HFFc6 (cell line): ENCODE data around the gene SDF2. TPM values are rescaled to one million over a fixed set of nuclear protein-coding genes. Genes with fewer than 3 reads are reported as not detected.
A peak's percentile ranks its signal among the peaks of the same experiment; 100 is the strongest.
"Not testable (repeated sequence)": the region's sequence is repeated elsewhere in the genome, so short reads cannot be mapped to it uniquely, and the experiment has no call there.

Experiments
- DNase-seq: peaks from one replicate; pipeline ENCODE4 v3.0.0-alpha.2; 2018
- H3K27ac Mint-ChIP-seq: 2 replicates; pipeline ENCODE4 v1.8.0; 2020; ENCODE audit warnings: mild to moderate bottlenecking, mixed read lengths
- H3K27me3 Mint-ChIP-seq: 2 replicates; pipeline ENCODE4 v1.8.0; 2021; ENCODE audit warnings: mild to moderate bottlenecking, moderate library complexity, mixed read lengths; ENCODE audit not compliant: insufficient read depth
- H3K36me3 Mint-ChIP-seq: 2 replicates; pipeline ENCODE4 v1.8.0; 2021; ENCODE audit warnings: low read depth, mixed read lengths
- H3K4me1 Mint-ChIP-seq: 2 replicates; pipeline ENCODE4 v1.8.0; 2020; ENCODE audit warnings: low read depth, mixed read lengths
- H3K4me3 Mint-ChIP-seq: 2 replicates; pipeline ENCODE4 v1.8.0; 2020; ENCODE audit warnings: mild to moderate bottlenecking, moderate library complexity, mixed read lengths
- H3K9me3 Mint-ChIP-seq: 2 replicates; pipeline ENCODE4 v1.8.0; 2020; ENCODE audit warnings: mild to moderate bottlenecking, mixed read lengths
- CTCF ChIP-seq: fragments of 200-600 bp; sonication (generic); IDR thresholded peaks from 2 replicates; pipeline ENCODE4 v1.5.0; 2021; ENCODE audit warnings: antibody characterized with exemption, mild to moderate bottlenecking
- total RNA-seq, 6 experiments: library from RNA; stranded (reverse); fragmentation: NEBNext Ultra II Directional; extraction: Animal tissue kit (Norgen Biotek cat#: 25700); gene quantifications; 2 replicates in 1 of 6; 3 replicates in 5 of 6; pipeline ENCODE4 v1.2.3, GENCODE V29; 2021

SDF2 gene
- total RNA-seq, 6 experiments from 2014 or later = 65.8 to 96.8 (median 71.5) TPM

- Mint-ChIP-seq H3K27ac (peak overlapping the region; percentile 100), H3K9me3 (no peaks in the 10 kb centered on the region), H3K4me1 (peaks cover 57% of the 10 kb centered on the region), H3K36me3 (peaks cover 48% of the 10 kb centered on the region), H3K4me3 (peak overlapping the region; percentile 99), H3K27me3 (peaks cover 6% of the 10 kb centered on the region)
- no peak for TF ChIP-seq CTCF
- no peak for DNase-seq
These were observed 772 bp upstream of the SDF2 start for GRCh38 chr17:28662527-28662829.

- peaks cover 41% of the 10 kb centered on the region for H3K4me1 Mint-ChIP-seq
- H3K4me3 Mint-ChIP-seq = peak overlapping the region; percentile 99; the same call in 1 of the 2 replicates
- H3K27ac Mint-ChIP-seq, H3K9me3 Mint-ChIP-seq, H3K27me3 Mint-ChIP-seq, DNase-seq: not testable (repeated sequence)
- peaks cover 35% of the 10 kb centered on the region for H3K36me3 Mint-ChIP-seq
These were observed 2.2 kb downstream of the SDF2 start for GRCh38 chr17:28659497-28659881.

DNA sequence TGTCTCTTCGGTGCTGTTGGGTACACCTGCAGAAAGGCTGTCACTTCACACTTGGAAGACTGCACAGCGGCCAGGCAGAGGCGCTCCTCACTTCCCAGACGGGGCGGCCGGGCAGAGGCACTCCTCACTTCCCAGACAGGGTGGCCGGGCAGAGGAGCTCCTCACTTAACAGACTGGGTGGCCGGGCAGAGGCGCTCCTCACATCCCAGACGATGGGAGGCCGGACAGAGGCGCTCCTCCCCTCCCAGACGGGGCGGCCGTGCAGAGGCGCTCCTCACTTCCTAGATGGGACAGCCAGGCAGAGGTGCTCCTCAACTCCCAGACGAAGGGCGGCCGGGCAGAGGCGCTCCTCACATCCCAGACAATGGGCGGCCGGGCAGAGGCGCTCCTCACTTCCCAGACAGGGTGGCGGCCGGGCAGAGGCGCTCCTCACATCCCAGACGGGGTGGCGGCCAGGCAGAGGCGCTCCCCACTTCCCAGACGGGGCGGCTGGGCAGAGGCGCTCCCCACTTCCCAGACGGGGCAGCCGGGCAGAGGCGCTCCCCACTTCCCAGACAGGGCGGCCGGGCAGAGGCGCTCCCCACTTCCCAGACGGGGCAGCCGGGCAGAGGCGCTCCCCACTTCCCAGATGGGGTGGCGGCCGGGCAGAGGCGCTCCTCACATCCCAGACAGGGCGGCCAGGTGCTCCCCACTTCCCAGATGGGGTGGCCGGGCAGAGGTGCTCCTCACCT is 2.8 kb downstream of the SDF2 start:
- not testable (repeated sequence) for DNase-seq, H3K27ac Mint-ChIP-seq, H3K27me3 Mint-ChIP-seq, H3K9me3 Mint-ChIP-seq, H3K4me3 Mint-ChIP-seq
- peaks cover 32% of the 10 kb centered on the region for H3K36me3 Mint-ChIP-seq
- peaks cover 35% of the 10 kb centered on the region for H3K4me1 Mint-ChIP-seq

DNA sequence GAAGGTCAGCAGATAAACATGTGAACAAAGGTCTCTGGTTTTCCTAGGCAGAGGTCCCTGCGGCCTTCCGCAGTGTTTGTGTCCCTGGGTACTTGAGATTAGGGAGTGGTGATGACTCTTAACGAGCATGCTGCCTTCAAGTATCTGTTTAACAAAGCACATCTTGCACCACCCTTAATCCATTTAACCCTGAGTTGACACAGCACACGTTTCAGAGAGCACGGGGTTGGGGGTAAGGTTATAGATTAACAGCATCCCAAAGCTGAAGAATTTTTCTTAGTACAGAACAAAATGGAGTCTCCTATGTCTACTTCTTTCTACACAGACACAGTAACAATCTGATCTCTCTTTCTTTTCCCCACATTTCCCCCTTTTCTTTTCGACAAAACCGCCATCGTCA is 3.4 kb downstream of the SDF2 start:
- not testable (repeated sequence) for H3K4me3 Mint-ChIP-seq, DNase-seq, H3K9me3 Mint-ChIP-seq, H3K27me3 Mint-ChIP-seq, H3K27ac Mint-ChIP-seq
- peaks cover 26% of the 10 kb centered on the region for H3K36me3 Mint-ChIP-seq
- H3K4me1 Mint-ChIP-seq = peaks cover 30% of the 10 kb centered on the region

DNA sequence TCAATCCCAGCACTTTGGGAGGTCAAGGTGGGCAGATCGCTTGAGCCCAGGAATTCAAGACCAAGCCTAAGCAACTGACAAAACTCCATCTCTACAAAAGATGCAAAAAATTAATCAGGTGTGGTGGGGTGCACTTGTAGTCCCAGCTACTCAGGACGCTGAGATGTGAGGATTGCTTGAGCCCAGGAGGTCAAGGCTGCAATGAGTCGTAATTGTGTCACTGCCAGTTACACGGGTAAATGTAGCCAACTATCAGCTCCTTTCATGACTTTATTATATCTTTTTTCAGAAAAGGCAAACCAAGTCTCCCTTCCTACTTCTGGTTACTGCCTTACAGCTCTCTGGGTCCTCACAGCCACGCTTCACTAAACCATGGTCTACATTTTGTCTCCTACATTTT is 4.0 kb downstream of the SDF2 start:
- peaks cover 6% of the 10 kb centered on the region for H3K27me3 Mint-ChIP-seq
- DNase-seq = peak; percentile 33
- peak overlapping the region; percentile 64 for H3K27ac Mint-ChIP-seq
- no peaks in the 10 kb centered on the region for H3K9me3 Mint-ChIP-seq
- TF ChIP-seq CTCF = no peak
- H3K4me3 Mint-ChIP-seq = peak overlapping the region; percentile 28; the same call in 1 of the 2 replicates
- H3K4me1 Mint-ChIP-seq = peaks cover 24% of the 10 kb centered on the region
- peaks cover 20% of the 10 kb centered on the region for H3K36me3 Mint-ChIP-seq

GRCh38 chr17:28655160-28655559 is 6.5 kb downstream of the SDF2 start:
- no peak for TF ChIP-seq CTCF
- no peak overlapping the region for H3K27ac Mint-ChIP-seq
- H3K36me3 Mint-ChIP-seq = peaks cover 9% of the 10 kb centered on the region
- H3K27me3 Mint-ChIP-seq = no peaks in the 10 kb centered on the region
- H3K4me1 Mint-ChIP-seq = peaks cover 12% of the 10 kb centered on the region
- H3K4me3 Mint-ChIP-seq = no peak overlapping the region
- no peaks in the 10 kb centered on the region for H3K9me3 Mint-ChIP-seq
- no peak for DNase-seq

- H3K4me1 Mint-ChIP-seq = peaks cover 24% of the 10 kb centered on the region
- DNase-seq = no peak
- H3K27ac Mint-ChIP-seq = no peak overlapping the region
- no peaks in the 10 kb centered on the region for H3K9me3 Mint-ChIP-seq
- peaks cover 13% of the 10 kb centered on the region for H3K36me3 Mint-ChIP-seq
- no peak for TF ChIP-seq CTCF
- no peak overlapping the region for H3K4me3 Mint-ChIP-seq
- H3K27me3 Mint-ChIP-seq = no peaks in the 10 kb centered on the region; the same call in 1 of the 2 replicates
These were observed 13.0 kb downstream of the SDF2 start for GRCh38 chr17:28648698-28649097.
